ENCODE data around the gene ETHE1. TPM values are rescaled to one million over a fixed set of nuclear protein-coding genes. Genes with fewer than 3 reads are reported as not detected.
A peak's percentile ranks its signal among the peaks of the same experiment; 100 is the strongest.

Gene ETHE1
- total RNA-seq, 4 donors from 2014 or later, result 48.2 to 63.2 (median 55.9) TPM

DNA sequence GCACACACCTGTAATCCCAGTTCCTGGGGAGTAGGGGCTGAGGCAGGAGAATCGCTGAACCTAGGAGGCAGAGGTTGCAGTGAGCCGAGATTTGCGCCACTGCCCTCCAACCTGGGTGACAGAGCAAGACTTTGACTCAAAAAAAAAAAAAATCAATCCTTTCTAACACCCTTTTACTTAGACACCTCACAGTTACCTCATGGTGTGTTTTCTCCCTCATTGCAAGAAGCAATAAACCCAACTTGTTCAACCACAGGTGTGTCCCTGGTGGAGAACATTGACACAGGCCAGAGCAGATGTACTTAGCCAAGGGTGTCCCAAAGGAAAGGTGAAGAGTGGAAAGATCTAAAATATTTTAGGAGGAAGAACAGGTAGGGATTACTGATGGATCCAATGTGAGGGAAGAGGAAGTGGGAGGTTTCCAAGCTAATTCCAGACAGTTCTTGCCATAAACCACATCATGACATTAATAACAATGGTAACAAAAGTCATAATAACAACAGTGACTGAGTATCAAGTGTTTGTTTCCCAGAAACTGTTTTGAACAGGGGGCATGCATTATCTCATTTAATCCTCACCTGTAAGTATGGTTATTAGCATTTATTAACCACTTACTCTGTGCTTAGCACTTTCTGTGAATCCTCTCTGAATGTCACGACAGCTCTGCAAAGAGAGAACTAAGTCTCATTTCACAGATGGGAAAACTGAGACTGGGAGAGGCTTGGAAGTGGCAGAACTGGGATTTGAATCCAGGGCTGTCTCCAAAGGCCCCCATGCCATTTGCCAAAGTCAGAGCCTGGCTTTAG is 58.4 kb downstream of the ETHE1 start:
- H3K4me3 ChIP-seq, result no peak overlapping the region
- WGBS, result 98% methylated on average over 4 of the region's 4 CpGs
- H3K27me3 ChIP-seq, result no peaks in the 10 kb centered on the region
- no peaks in the 10 kb centered on the region for H3K36me3 ChIP-seq
- intact Hi-C loops (cut with DNase I), result no loop called here
- peaks cover 6 to 21% (median 19%) of the 10 kb centered on the region in 4 donors for H3K4me1 ChIP-seq
- no peak for TF ChIP-seq EP300 (IDR thresholded peaks at IDR 0.05)
- no peak for DNase-seq (ENCODE audit: extremely low spot score)
- no peaks in the 10 kb centered on the region for H3K9me3 ChIP-seq
- no peak overlapping the region for H3K27ac ChIP-seq (replicated peaks in 1 of 4)

DNA sequence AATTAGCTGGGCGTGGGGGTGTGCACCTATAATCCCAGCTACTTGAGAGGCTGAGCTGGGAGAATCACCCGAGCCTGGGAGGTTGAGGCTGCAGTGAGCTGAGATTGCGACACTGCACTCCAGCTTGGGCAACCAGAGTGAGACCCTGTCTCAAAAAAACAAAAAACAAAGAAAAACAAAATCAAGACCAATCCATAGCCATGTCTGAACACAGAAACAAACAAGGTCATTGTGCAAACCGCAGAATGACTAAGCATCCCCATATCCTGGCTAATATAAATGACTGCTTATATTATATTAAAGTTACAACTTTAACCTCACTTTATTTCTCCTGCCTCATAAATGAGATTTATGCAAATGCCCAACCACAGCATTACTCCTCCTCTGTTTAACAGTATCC is 59.3 kb downstream of the ETHE1 start:
- TF ChIP-seq EP300 (IDR thresholded peaks at IDR 0.05), result no peak
- TF ChIP-seq POLR2AphosphoS5 (IDR thresholded peaks at IDR 0.05), result no peak
- TF ChIP-seq POLR2A (IDR thresholded peaks at IDR 0.05; ENCODE audit: low read depth), result no peak
- TF ChIP-seq, protein P1, sequence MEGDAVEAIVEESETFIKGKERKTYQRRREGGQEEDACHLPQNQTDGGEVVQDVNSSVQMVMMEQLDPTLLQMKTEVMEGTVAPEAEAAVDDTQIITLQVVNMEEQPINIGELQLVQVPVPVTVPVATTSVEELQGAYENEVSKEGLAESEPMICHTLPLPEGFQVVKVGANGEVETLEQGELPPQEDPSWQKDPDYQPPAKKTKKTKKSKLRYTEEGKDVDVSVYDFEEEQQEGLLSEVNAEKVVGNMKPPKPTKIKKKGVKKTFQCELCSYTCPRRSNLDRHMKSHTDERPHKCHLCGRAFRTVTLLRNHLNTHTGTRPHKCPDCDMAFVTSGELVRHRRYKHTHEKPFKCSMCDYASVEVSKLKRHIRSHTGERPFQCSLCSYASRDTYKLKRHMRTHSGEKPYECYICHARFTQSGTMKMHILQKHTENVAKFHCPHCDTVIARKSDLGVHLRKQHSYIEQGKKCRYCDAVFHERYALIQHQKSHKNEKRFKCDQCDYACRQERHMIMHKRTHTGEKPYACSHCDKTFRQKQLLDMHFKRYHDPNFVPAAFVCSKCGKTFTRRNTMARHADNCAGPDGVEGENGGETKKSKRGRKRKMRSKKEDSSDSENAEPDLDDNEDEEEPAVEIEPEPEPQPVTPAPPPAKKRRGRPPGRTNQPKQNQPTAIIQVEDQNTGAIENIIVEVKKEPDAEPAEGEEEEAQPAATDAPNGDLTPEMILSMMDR (IDR thresholded peaks at IDR 0.05), result no peak
- intact Hi-C loops (cut with DNase I), result no loop called here
- 71% methylated on average over 4 of the region's 4 CpGs for WGBS
- Histone ChIP-seq H3K9me3 (no peaks in the 10 kb centered on the region), H3K27ac (replicated peaks in 1 of 4) (no peak overlapping the region), H3K4me3 (no peak overlapping the region), H3K27me3 (no peaks in the 10 kb centered on the region), H3K36me3 (no peaks in the 10 kb centered on the region), H3K4me1 (peaks cover 6 to 26% (median 25%) of the 10 kb centered on the region in 4 donors)
- no peak for DNase-seq (ENCODE audit: extremely low spot score)

DNA sequence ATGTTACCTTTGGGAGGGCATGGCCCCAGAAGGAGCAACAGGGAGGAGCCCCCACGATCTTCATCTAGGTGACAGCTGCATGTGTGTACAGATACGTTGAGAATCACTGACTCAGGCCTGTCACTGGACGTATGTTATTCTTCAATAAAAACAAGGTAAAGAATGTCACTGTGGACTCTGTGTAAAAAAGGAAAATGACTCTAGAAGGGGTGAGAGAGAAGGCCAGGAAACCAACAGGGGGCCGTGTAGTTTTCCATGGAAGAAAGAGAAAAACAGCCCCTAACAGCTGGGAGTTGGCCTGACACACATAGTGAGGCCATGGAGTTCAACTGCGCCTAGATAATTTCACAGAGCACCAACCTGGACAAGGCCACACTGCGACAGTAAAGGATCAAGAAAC is 59.7 kb downstream of the ETHE1 start:
- H3K27ac ChIP-seq (replicated peaks in 1 of 4), result no peak overlapping the region
- intact Hi-C loops (cut with DNase I), result no loop called here
- WGBS, result 82% methylated on average over 6 of the region's 6 CpGs

DNA sequence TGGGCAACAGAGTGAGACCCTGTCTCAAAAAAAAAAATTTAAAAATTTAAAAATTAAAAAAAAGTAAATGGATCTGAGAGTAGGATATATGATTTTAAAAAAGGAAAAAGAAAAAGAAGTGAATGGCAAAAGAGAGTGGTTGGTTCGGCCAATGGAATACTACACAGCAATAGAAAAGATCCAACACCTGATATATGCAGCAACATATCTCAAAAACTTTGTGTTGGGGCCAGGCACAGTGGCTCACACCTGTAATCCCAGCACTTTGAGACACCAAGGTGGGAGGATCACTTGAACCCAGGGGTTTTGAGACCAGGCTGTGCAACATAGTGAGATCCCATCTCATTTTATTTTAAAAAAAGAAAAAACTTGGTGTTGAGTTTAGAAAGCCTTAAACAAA is 60.2 kb downstream of the ETHE1 start:
- no peak overlapping the region for H3K27ac ChIP-seq (replicated peaks in 1 of 4)
- DNase-seq (ENCODE audit: extremely low spot score), result no peak
- 97% methylated on average over 1 of the region's 1 CpG for WGBS
- H3K4me3 ChIP-seq, result no peak overlapping the region
- H3K9me3 ChIP-seq, result no peaks in the 10 kb centered on the region
- TF ChIP-seq POLR2AphosphoS5 (IDR thresholded peaks at IDR 0.05) (no peak), POLR2A (IDR thresholded peaks at IDR 0.05; ENCODE audit: low read depth) (no peak)
- TF ChIP-seq, protein P1 (IDR thresholded peaks at IDR 0.05), result no peak
- H3K27me3 ChIP-seq, result no peaks in the 10 kb centered on the region
- no peaks in the 10 kb centered on the region for H3K36me3 ChIP-seq
- intact Hi-C loops (cut with DNase I), result no loop called here
- peaks cover 6 to 30% (median 25%) of the 10 kb centered on the region in 4 donors for H3K4me1 ChIP-seq

More for the DNA sequence above, 59.7 kb downstream of the ETHE1 start:
- peaks cover 6 to 30% (median 25%) of the 10 kb centered on the region in 4 donors for H3K4me1 ChIP-seq
- TF ChIP-seq POLR2A (IDR thresholded peaks at IDR 0.05; ENCODE audit: low read depth) (no peak), POLR2AphosphoS5 (IDR thresholded peaks at IDR 0.05) (no peak), EP300 (IDR thresholded peaks at IDR 0.05) (no peak)
- TF ChIP-seq, protein P1 (IDR thresholded peaks at IDR 0.05), result no peak
- no peak overlapping the region for H3K4me3 ChIP-seq
- no peaks in the 10 kb centered on the region for H3K9me3 ChIP-seq
- no peaks in the 10 kb centered on the region for H3K36me3 ChIP-seq
- DNase-seq (ENCODE audit: extremely low spot score), result no peak
- no peaks in the 10 kb centered on the region for H3K27me3 ChIP-seq

DNA sequence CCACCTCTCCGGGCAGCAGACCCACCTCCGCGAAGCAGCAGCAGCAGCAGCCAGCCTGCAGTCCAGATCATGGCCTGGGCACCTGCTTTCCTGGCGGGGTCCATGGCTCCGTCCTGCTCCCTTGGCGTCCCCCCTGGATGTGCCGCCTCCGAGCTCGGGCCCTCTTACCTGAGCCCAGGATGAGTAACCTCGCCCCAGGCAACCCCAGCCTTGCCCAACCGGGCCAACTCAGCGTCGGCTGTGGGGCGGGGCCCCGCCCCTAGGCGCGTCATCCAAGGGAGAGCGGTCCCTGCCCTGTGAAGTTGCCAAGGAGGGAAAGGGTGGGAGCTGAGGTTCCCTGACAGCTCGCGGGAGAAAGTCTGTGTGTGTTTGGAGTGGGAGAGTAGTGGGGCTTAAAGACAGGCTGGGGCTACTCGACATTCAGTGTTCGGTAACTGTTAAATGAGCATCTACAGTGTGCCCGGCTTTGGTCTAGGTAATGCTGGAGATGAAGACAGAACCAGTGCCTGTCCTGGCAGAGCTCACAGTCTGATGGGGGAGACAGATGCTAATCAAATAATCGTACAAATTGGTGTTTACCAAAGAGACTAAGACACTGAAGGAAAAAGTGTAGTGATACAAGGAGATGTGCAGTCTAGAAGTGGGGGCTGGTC is 61.4 kb downstream of the ETHE1 start, which contains the start of gene LYPD3:
TSS of gene LYPD3 (minus strand) at position 141 of the 653 bp plus-strand sequence. CDS start at position 104, 37 bp downstream.
- Histone ChIP-seq H3K9me3 (no peaks in the 10 kb centered on the region), H3K4me1 (peaks cover 6 to 30% (median 25%) of the 10 kb centered on the region in 4 donors), H3K36me3 (peaks cover 0 to 6% (median 3%) of the 10 kb centered on the region in 4 donors), H3K27ac (replicated peaks in 1 of 4) (peak within 1 kb of the TSS; percentile 89 to 94 (median 90)), H3K27me3 (no peaks in the 10 kb centered on the region), H3K4me3 (peak within 1 kb of the TSS; percentile 67 to 79 (median 72))
- intact Hi-C loops (cut with DNase I), result no loop called here
- no peak for DNase-seq (ENCODE audit: extremely low spot score)
- WGBS, result 72% methylated on average over 9 of the region's 24 CpGs
- TF ChIP-seq EP300 (IDR thresholded peaks at IDR 0.05) (no peak), POLR2AphosphoS5 (IDR thresholded peaks at IDR 0.05) (no peak), POLR2A (IDR thresholded peaks at IDR 0.05; ENCODE audit: low read depth) (no peak)
- TF ChIP-seq, protein P1 (IDR thresholded peaks at IDR 0.05), result no peak
